Heart left ventricle (tissue), 13 donors: ENCODE measurements around the gene ABHD17A.

Experiments used
- POLR2A ChIP-seq, 2 donors: fragments of 450-650 bp; IDR thresholded peaks; one replicate each; pipeline ENCODE4 v1.6.1; 2017; ENCODE audit warnings: antibody characterized with exemption in 2 of 2, mild to moderate bottlenecking in 2 of 2, moderate library complexity in 2 of 2
- TF ChIP-seq, protein P1 (sequence below), 12 donors: fragments of 200-600 bp; sonication (generic) in 4 of 12; IDR thresholded peaks; one replicate each; pipeline versions ENCODE4 v1.5.0 to v1.8.0; 2018 to 2022; ENCODE audit warnings: antibody characterized with exemption in 12 of 12, mild to moderate bottlenecking in 5 of 12
- donor health status: ischemic (EF 13 %, LVEDD 7.1; RV severe dilation, severe dysfunction).
- donor health status: DM: no; HTN: yes; CAD: no.
- donor health status: DM: no; HTN: no; CAD: no.
- donor health status: ischemic (EF 25% LVEDD 6.9; RV normal size, moderate dysfunction).
- donor health status: ischemic (EF 25% LVEDD 5.7; RV mildly dilated, moderate dysfunction).
- donor health status: ischemic (EF 35%, LVEDD 5.7; RV mildly dilated, moderate dysfunction).
- donor health status: nonischemic (EF 11% LVEDD 7.7; RV severe dilation, severe dysfunction).
- donor health status: DM: yes; HTN: yes; CAD: no.
- donor health status: PGD.
- donor health status: ischemic (EF 29% LVEDD 5.4; RV normal size, mild dysfunction).
- donor health status: nonischemic (EF 23%, LVEDD 6.1; RV moderate dilation, normal function).

DNA sequence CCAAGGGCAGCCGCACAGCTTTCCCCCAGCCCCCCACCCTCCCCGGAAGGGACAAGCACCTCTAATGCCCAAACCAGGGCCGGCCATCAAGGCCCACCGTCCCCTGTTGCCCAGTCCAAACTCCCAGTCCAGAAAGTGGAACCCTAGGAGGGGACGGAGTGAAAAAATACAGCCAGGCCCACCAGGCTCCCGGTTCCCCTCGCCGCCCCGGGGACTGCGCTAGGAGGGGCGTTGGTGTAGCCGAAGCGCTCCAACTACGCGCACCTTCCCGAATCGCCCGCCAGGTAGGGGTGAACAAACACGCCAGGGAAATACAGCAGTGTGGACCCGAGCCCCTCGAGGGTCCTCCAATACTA is 23.2 kb downstream of the ABHD17A start:
- TF ChIP-seq, protein P1, sequence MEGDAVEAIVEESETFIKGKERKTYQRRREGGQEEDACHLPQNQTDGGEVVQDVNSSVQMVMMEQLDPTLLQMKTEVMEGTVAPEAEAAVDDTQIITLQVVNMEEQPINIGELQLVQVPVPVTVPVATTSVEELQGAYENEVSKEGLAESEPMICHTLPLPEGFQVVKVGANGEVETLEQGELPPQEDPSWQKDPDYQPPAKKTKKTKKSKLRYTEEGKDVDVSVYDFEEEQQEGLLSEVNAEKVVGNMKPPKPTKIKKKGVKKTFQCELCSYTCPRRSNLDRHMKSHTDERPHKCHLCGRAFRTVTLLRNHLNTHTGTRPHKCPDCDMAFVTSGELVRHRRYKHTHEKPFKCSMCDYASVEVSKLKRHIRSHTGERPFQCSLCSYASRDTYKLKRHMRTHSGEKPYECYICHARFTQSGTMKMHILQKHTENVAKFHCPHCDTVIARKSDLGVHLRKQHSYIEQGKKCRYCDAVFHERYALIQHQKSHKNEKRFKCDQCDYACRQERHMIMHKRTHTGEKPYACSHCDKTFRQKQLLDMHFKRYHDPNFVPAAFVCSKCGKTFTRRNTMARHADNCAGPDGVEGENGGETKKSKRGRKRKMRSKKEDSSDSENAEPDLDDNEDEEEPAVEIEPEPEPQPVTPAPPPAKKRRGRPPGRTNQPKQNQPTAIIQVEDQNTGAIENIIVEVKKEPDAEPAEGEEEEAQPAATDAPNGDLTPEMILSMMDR (IDR thresholded peaks at IDR 0.05) = no peak
- TF ChIP-seq POLR2A (IDR thresholded peaks at IDR 0.05) = no peak
